Measurements from ENCODE around the gene MAP1LC3A.
"Not testable (repeated sequence)": the region's sequence is repeated elsewhere in the genome, so short reads cannot be mapped to it uniquely, and the experiment has no call there.

Gene MAP1LC3A

GRCh38 chr20:34517114-34517505, 41.4 kb upstream of the MAP1LC3A start:
- WGBS (ENCODE audit: insufficient coverage, insufficient read length) = no CpG with 5 or more reads among the region's 3 CpGs
- H3K9me3 ChIP-seq (ENCODE audit: control insufficient read depth, insufficient read depth, low read length) = no peaks in the 10 kb centered on the region
- peak overlapping the region; percentile 46; the same call in 1 of the 2 replicates for H3K4me3 ChIP-seq (ENCODE audit: low read length)
- no peaks in the 10 kb centered on the region; the same call in 1 of the 2 replicates for H3K4me1 ChIP-seq (ENCODE audit: control insufficient read depth, insufficient read depth, low read length)
- no peaks in the 10 kb centered on the region for H3K36me3 ChIP-seq (ENCODE audit: control insufficient read depth, insufficient read depth, low read length)
- no peak for DNase-seq (ENCODE audit: low read depth, low spot score)
- H3K27ac ChIP-seq (ENCODE audit: low read length) = no peak overlapping the region
- H3K27me3 ChIP-seq (ENCODE audit: control insufficient read depth, insufficient read depth, low read length) = no peaks in the 10 kb centered on the region

GRCh38 chr20:34518863-34519262, 39.7 kb upstream of the MAP1LC3A start:
- not testable (repeated sequence) for H3K27me3 ChIP-seq (ENCODE audit: control insufficient read depth, insufficient read depth, low read length); H3K4me1 ChIP-seq (ENCODE audit: control insufficient read depth, insufficient read depth, low read length); DNase-seq (ENCODE audit: low read depth, low spot score); H3K4me3 ChIP-seq (ENCODE audit: low read length); H3K9me3 ChIP-seq (ENCODE audit: control insufficient read depth, insufficient read depth, low read length); H3K27ac ChIP-seq (ENCODE audit: low read length); H3K36me3 ChIP-seq (ENCODE audit: control insufficient read depth, insufficient read depth, low read length)
- WGBS (ENCODE audit: insufficient coverage, insufficient read length) = no CpG with 5 or more reads among the region's 7 CpGs

DNA sequence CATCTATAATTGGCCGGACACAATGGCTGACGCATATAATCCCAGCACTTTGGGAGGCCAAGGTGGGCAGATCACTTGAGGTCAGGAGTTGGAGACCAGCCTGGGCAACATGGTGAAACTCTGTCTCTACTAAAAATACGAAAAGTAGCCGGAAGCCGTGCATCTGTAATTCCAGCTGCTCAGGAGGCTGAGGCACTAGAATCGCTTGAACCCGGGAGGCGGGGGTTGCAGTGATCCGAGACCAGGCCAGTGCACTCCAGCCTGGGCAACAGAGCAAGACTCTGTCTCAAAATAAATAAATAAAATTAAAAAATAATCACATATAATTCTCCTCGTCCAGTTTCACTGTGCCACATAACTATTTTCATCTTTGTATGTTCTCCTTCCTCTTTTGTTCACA, 38.7 kb upstream of the MAP1LC3A start:
- not testable (repeated sequence) for H3K4me3 ChIP-seq (ENCODE audit: low read length); DNase-seq (ENCODE audit: low read depth, low spot score); H3K9me3 ChIP-seq (ENCODE audit: control insufficient read depth, insufficient read depth, low read length); H3K36me3 ChIP-seq (ENCODE audit: control insufficient read depth, insufficient read depth, low read length); H3K4me1 ChIP-seq (ENCODE audit: control insufficient read depth, insufficient read depth, low read length); H3K27me3 ChIP-seq (ENCODE audit: control insufficient read depth, insufficient read depth, low read length); H3K27ac ChIP-seq (ENCODE audit: low read length)
- 100% methylated on average over 1 of the region's 10 CpGs for WGBS (ENCODE audit: insufficient coverage, insufficient read length)

DNA sequence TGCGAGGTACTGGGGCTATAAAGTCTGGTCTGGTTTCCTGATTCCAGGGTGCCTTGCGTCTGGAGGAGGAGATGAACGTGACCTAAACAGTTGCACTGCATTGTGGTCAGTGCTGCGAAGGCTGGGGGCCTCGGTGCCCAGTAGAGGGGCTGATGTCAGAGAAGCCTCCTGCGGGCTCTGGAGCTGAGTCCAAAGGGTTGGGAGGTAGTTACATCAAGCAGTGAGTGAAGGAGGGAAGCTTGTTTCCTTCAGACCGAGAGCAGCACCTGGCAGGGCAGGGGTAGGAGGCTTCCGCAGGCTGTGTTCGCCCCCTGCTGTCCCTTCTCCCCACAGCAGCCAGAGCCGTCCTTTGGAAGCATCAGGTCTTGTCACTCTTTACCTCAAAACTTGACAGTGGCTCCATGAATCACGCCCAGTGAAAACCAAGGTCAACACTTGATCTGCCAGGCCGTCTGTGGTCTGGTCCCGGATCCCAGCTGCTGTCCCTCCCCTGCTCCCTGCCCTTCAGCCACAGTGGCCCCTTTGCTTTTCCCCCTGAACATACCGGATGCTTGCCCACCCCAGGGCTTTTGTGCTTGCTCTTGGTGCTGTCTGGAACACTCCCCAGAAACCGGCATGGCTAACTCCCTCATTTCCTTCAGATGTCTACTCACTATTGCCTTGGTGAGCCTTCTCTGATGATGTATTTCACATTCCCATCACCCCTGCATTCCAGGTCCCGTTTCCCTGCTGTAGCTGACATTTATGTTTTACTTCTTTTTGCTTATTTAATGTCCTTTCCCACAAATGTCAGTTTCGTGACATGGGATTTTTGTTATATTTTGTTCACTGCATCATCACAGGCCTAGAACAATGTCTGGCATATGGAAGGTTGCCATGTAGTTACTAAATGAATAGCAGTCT, 35.3 kb upstream of the MAP1LC3A start:
- no peaks in the 10 kb centered on the region for H3K9me3 ChIP-seq (ENCODE audit: control insufficient read depth, insufficient read depth, low read length)
- H3K27ac ChIP-seq (ENCODE audit: low read length) = no peak overlapping the region
- H3K27me3 ChIP-seq (ENCODE audit: control insufficient read depth, insufficient read depth, low read length) = no peaks in the 10 kb centered on the region
- no peaks in the 10 kb centered on the region for H3K4me1 ChIP-seq (ENCODE audit: control insufficient read depth, insufficient read depth, low read length)
- no peak overlapping the region for H3K4me3 ChIP-seq (ENCODE audit: low read length)
- no peak for DNase-seq (ENCODE audit: low read depth, low spot score)
- H3K36me3 ChIP-seq (ENCODE audit: control insufficient read depth, insufficient read depth, low read length) = peaks cover 2% of the 10 kb centered on the region; the same call in 1 of the 2 replicates
- no CpG with 5 or more reads among the region's 17 CpGs for WGBS (ENCODE audit: insufficient coverage, insufficient read length)

DNA sequence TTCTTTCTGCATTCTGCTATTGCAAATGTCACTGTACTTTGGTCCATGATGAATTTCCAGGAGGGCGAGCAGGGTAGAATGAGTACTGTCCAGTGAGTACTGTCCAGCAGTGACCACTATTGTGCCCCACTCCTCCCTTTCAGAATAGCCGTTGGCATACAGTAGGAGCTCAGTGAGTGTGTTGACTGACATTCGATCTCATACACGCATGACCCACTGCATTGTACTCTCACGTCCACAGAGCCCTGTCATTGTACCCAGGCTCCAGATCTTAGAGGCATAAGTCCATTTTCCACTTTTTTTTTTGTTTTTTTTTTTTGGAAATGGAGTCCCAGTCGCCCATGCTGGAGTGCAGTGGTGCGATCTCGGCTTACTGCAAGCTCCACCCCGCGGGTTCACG, 34.1 kb upstream of the MAP1LC3A start:
- Histone ChIP-seq H3K4me1 (ENCODE audit: control insufficient read depth, insufficient read depth, low read length) (no peaks in the 10 kb centered on the region), H3K27me3 (ENCODE audit: control insufficient read depth, insufficient read depth, low read length) (no peaks in the 10 kb centered on the region), H3K36me3 (ENCODE audit: control insufficient read depth, insufficient read depth, low read length) (peaks cover 6% of the 10 kb centered on the region; the same call in 1 of the 2 replicates), H3K4me3 (ENCODE audit: low read length) (no peak overlapping the region), H3K9me3 (ENCODE audit: control insufficient read depth, insufficient read depth, low read length) (no peaks in the 10 kb centered on the region), H3K27ac (ENCODE audit: low read length) (no peak overlapping the region)
- no peak for DNase-seq (ENCODE audit: low read depth, low spot score)
- WGBS (ENCODE audit: insufficient coverage, insufficient read length) = no CpG with 5 or more reads among the region's 11 CpGs

DNA sequence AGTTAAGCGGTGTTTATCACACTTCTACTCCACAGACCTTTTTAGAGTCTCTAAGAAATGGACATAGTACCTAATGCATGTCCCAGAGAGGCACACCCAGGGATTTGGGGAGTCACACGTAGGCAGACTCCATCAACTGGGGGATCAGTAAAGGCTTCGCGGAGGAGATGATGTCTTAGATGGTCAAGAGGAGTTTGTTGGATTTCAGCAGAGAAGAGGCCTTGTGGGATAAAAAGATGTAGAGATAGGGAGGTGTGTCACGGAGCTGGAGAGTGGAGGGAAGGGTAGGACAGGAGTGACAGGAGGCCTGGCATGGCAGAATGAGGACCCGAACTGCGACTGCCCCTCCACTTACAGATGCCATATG, 33.2 kb upstream of the MAP1LC3A start:
- Histone ChIP-seq H3K4me1 (ENCODE audit: control insufficient read depth, insufficient read depth, low read length) (no peaks in the 10 kb centered on the region), H3K27me3 (ENCODE audit: control insufficient read depth, insufficient read depth, low read length) (no peaks in the 10 kb centered on the region), H3K9me3 (ENCODE audit: control insufficient read depth, insufficient read depth, low read length) (no peaks in the 10 kb centered on the region), H3K27ac (ENCODE audit: low read length) (no peak overlapping the region), H3K36me3 (ENCODE audit: control insufficient read depth, insufficient read depth, low read length) (peaks cover 6% of the 10 kb centered on the region; the same call in 1 of the 2 replicates), H3K4me3 (ENCODE audit: low read length) (no peak overlapping the region)
- WGBS (ENCODE audit: insufficient coverage, insufficient read length) = no CpG with 5 or more reads among the region's 7 CpGs
- no peak for DNase-seq (ENCODE audit: low read depth, low spot score)

- no peaks in the 10 kb centered on the region for H3K9me3 ChIP-seq (ENCODE audit: control insufficient read depth, insufficient read depth, low read length)
- no CpG with 5 or more reads among the region's 14 CpGs for WGBS (ENCODE audit: insufficient coverage, insufficient read length)
- no peaks in the 10 kb centered on the region for H3K27me3 ChIP-seq (ENCODE audit: control insufficient read depth, insufficient read depth, low read length)
- H3K36me3 ChIP-seq (ENCODE audit: control insufficient read depth, insufficient read depth, low read length) = peaks cover 6% of the 10 kb centered on the region; the same call in 1 of the 2 replicates
- H3K27ac ChIP-seq (ENCODE audit: low read length) = no peak overlapping the region
- no peak overlapping the region for H3K4me3 ChIP-seq (ENCODE audit: low read length)
- DNase-seq (ENCODE audit: low read depth, low spot score) = no peak
- H3K4me1 ChIP-seq (ENCODE audit: control insufficient read depth, insufficient read depth, low read length) = no peaks in the 10 kb centered on the region
These were observed 32.7 kb upstream of the MAP1LC3A start for GRCh38 chr20:34525709-34526416.

- Histone ChIP-seq H3K4me1 (ENCODE audit: control insufficient read depth, insufficient read depth, low read length) (no peaks in the 10 kb centered on the region), H3K9me3 (ENCODE audit: control insufficient read depth, insufficient read depth, low read length) (no peaks in the 10 kb centered on the region), H3K27me3 (ENCODE audit: control insufficient read depth, insufficient read depth, low read length) (no peaks in the 10 kb centered on the region), H3K36me3 (ENCODE audit: control insufficient read depth, insufficient read depth, low read length) (peaks cover 6% of the 10 kb centered on the region; the same call in 1 of the 2 replicates), H3K27ac (ENCODE audit: low read length) (no peak overlapping the region), H3K4me3 (ENCODE audit: low read length) (no peak overlapping the region)
- WGBS (ENCODE audit: insufficient coverage, insufficient read length) = no CpG with 5 or more reads among the region's 5 CpGs
- DNase-seq (ENCODE audit: low read depth, low spot score) = no peak
These were observed 32.1 kb upstream of the MAP1LC3A start for GRCh38 chr20:34526466-34526865.

DNA sequence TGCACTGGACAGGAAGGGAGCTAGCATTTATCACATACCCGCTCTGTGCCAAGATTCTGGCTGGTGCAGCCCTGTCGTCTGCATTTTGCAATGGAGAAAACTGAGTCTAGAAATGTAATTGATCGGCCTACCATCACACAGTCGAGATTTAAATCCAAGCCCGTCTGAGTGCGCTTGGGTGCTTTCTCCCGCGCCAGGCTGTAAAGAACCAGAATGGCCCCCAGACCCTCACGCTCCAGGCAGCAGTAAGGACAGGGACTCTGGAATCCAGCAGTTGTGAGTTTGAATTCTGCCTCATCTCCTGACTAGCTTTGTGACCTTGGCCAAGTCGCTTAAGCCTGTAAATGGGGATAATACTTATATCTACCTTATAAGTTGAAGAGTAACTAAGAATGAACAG, 31.5 kb upstream of the MAP1LC3A start:
- Histone ChIP-seq H3K27ac (ENCODE audit: low read length) (no peak overlapping the region), H3K9me3 (ENCODE audit: control insufficient read depth, insufficient read depth, low read length) (no peaks in the 10 kb centered on the region), H3K4me1 (ENCODE audit: control insufficient read depth, insufficient read depth, low read length) (no peaks in the 10 kb centered on the region), H3K36me3 (ENCODE audit: control insufficient read depth, insufficient read depth, low read length) (peaks cover 6% of the 10 kb centered on the region; the same call in 1 of the 2 replicates), H3K4me3 (ENCODE audit: low read length) (no peak overlapping the region), H3K27me3 (ENCODE audit: control insufficient read depth, insufficient read depth, low read length) (no peaks in the 10 kb centered on the region)
- WGBS (ENCODE audit: insufficient coverage, insufficient read length) = no CpG with 5 or more reads among the region's 10 CpGs
- DNase-seq (ENCODE audit: low read depth, low spot score) = no peak

- no peaks in the 10 kb centered on the region for H3K27me3 ChIP-seq (ENCODE audit: control insufficient read depth, insufficient read depth, low read length)
- H3K9me3 ChIP-seq (ENCODE audit: control insufficient read depth, insufficient read depth, low read length) = no peaks in the 10 kb centered on the region
- peaks cover 9% of the 10 kb centered on the region; the same call in 1 of the 2 replicates for H3K36me3 ChIP-seq (ENCODE audit: control insufficient read depth, insufficient read depth, low read length)
- no peak overlapping the region for H3K4me3 ChIP-seq (ENCODE audit: low read length)
- H3K4me1 ChIP-seq (ENCODE audit: control insufficient read depth, insufficient read depth, low read length) = no peaks in the 10 kb centered on the region
- DNase-seq (ENCODE audit: low read depth, low spot score) = no peak
- no peak overlapping the region for H3K27ac ChIP-seq (ENCODE audit: low read length)
- WGBS (ENCODE audit: insufficient coverage, insufficient read length) = no CpG with 5 or more reads among the region's 5 CpGs
These were observed 29.6 kb upstream of the MAP1LC3A start for GRCh38 chr20:34528921-34529297.
